Astrocyte of the cerebellum (primary cell): ENCODE measurements around the gene TPR.
"Not testable (repeated sequence)": the region's sequence is repeated elsewhere in the genome, so short reads cannot be mapped to it uniquely, and the experiment has no call there.

Experiments
- DNase-seq: peaks from one replicate; pipeline ENCODE4 v3.0.0-alpha.2; 2011; ENCODE audit warnings: low read depth
- H3K4me3 ChIP-seq: 2 replicates; pipeline ENCODE4 v1.5.1; 2011; ENCODE audit warnings: mild to moderate bottlenecking, low read depth, low read length, moderate library complexity
- in situ Hi-C: cut with HindIII; loops from 2 replicates; pipeline ENCODE4 v1.10.0; 2017; ENCODE audit warnings: low sequenced_read_pairs
- TF ChIP-seq, protein P1 (sequence below): IDR thresholded peaks from 2 replicates; pipeline ENCODE4 v1.5.1; 2012; ENCODE audit warnings: low read length, low read depth, moderate library complexity, mild to moderate bottlenecking; ENCODE audit errors: missing control alignments

TPR gene

DNA sequence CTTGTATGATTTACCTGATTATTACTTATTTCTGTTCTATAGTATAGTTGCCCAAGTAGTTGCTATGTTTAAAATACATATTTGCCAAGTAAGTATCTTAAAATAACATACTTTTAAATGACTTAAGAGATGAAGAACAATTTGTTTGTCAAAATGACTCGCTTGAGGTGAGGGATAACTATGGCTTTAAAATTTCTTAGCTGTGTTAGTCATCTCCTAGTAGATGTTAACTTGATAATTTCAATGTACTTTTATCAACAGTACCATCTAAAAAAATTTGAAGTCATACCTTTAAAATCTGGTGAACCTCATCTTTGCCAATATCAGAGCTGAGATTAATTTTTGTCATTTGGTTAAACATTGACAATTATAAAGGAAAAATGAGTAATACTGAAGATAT is 38.3 kb upstream of the TPR start:
- in situ Hi-C loops = no loop called here
- no peak for DNase-seq
- TF ChIP-seq, protein P1, sequence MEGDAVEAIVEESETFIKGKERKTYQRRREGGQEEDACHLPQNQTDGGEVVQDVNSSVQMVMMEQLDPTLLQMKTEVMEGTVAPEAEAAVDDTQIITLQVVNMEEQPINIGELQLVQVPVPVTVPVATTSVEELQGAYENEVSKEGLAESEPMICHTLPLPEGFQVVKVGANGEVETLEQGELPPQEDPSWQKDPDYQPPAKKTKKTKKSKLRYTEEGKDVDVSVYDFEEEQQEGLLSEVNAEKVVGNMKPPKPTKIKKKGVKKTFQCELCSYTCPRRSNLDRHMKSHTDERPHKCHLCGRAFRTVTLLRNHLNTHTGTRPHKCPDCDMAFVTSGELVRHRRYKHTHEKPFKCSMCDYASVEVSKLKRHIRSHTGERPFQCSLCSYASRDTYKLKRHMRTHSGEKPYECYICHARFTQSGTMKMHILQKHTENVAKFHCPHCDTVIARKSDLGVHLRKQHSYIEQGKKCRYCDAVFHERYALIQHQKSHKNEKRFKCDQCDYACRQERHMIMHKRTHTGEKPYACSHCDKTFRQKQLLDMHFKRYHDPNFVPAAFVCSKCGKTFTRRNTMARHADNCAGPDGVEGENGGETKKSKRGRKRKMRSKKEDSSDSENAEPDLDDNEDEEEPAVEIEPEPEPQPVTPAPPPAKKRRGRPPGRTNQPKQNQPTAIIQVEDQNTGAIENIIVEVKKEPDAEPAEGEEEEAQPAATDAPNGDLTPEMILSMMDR = no peak
- no peak overlapping the region for H3K4me3 ChIP-seq

DNA sequence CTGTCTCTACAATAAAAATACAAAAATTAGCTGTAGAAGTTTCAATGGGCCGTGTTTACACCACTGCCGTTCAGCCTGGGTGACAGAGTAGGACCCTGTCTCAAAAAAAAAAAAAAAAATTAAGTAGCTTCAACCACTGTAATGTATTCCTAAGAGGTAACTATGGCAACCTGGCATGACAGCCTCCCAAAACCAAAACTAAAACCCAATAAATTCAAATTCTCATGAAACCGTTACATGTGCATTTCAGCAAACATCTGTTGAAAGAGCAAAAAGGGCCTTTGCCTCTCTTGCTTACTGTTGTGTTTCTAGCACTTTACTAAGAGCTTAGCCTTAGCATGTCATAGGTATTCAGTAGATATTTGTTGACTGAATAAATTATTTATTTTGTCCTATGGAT is 34.0 kb upstream of the TPR start:
- in situ Hi-C loops = no loop called here
- H3K4me3 ChIP-seq = no peak overlapping the region
- DNase-seq = no peak
- TF ChIP-seq, protein P1 = no peak

DNA sequence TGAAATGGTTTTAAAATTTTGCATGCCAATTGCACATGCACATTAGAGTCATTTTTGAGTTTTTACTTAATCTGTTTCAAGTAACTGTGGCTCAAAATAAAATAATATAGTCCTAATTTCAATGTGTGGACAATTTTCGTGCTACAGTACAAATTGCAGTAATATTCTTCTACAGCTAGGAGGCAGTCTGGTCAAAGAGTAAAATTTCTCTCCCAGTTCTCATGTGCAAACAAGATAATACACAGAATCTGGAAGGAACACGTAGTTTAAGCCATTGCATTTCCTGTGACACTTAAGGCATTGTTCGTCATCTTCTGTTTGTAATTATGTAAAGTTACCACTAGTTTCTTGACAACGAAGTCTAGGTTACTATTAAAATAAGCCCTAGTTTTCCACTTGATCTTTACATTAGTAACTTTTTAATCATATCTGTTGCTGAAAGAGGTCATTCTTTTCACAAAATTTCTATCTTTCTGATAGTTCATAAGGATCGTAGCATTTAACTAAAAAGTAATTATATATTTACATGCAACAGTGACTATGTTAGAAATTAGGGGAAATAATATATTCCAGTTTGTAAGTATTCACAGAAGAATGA is 29.5 kb upstream of the TPR start:
- in situ Hi-C loops = no loop called here
- DNase-seq = peak; percentile 23
- no peak overlapping the region for H3K4me3 ChIP-seq
- TF ChIP-seq, protein P1 = peak; percentile 56

DNA sequence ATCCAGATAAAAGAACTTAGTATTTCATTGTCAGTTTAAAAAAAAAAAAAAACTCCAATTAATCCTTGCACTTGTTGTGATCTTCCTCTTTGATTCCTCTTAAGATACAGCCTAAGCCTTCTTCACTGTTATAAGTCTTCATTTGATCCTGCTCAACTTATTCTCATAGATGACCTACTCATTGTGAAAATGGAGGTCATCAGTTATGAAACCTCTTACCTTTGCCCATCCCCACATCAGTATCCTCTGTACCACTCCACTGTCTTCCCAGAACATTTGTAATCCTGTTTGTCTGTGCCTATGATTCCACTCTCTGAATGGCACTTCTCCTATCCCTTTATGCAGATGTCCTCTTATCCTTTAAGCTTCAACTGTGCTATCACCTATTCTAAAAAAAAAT is 28.6 kb upstream of the TPR start:
- TF ChIP-seq, protein P1 = no peak
- H3K4me3 ChIP-seq = no peak overlapping the region
- in situ Hi-C loops = no loop called here
- DNase-seq = no peak

DNA sequence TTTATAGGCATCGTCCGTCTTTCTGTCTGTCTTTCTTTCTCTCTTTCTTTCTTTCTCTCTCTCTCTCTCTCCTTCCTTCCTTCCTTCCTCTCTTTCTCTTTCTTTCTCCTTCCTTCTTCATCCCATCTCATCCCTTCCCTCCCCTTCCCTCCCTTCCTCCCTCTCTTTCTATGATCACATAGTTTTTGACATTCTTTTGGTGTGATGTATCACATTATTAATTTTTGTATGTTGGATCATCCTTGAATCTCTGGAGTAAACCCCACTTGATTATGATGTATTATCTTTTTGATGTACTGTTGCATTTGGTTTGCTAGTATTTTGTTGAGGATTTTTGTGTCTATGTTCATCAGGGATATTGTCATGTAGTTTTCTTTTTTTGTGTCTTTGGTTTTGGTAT is 26.4 kb upstream of the TPR start:
- H3K4me3 ChIP-seq, in situ Hi-C loops, DNase-seq: not testable (repeated sequence)

DNA sequence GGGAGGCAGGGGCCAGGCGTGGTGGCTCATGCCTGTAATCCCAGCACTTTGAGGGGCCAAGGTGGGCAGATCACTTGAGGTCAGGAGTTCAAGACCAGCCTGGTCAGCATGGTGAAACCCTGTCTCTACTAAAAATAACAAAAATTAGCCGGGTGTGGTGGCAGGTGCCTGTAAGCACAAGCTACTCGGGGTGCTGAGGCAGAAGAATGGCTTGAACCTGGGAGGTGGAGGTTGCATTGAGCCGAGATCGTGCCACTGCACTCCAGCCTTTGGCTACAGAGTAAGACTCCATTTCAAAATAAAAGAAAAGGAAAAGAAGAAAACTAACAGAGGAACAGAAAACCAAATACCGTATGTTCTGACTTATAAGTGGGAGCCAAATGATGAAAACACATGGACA is 17.7 kb upstream of the TPR start:
- DNase-seq, in situ Hi-C loops, H3K4me3 ChIP-seq: not testable (repeated sequence)

DNA sequence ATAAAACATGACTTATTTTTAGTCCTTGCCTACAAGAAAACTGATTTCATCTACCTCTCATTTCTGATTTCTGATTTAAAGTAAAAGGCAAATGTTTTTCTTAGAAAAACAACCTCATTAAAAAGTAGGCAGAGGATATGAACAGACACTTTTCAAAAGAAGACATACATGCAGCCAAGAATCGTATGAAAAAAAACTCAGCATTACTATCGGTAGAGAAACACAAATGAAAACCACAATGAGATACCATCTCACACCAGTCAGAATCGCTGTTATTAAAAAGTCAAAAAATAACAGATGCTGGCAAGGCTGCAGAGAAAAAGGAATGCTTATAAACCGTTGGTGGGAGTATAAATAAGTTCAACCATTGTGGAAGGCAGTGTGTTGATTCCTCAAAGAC is 16.8 kb upstream of the TPR start:
- TF ChIP-seq, protein P1 = no peak
- DNase-seq = no peak
- H3K4me3 ChIP-seq = no peak overlapping the region
- in situ Hi-C loops = no loop called here

DNA sequence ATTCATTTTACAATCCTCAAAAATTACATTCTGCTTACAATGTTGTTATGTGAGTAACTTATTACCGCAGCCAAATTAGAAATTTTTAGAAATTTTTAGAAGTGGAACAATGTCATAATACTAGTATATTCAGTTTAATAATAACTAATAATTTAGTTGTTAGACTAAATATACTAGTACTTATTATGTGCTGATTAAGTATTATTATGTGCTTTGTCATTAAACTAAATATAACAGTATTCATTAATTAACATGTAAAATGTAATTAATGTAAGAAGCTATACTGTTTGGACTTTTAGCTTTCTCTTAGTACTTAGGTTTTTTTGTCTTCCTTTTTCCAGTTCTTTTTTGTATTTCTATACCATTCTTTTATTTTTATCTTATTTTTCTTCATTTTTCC is 15.9 kb upstream of the TPR start:
- in situ Hi-C loops = no loop called here
- TF ChIP-seq, protein P1 = no peak
- H3K4me3 ChIP-seq = no peak overlapping the region
- no peak for DNase-seq
